Colon (tissue), 2 donors: ENCODE data around the gene ZNF582.
"Not testable (repeated sequence)": the region's sequence is repeated elsewhere in the genome, so short reads cannot be mapped to it uniquely, and the experiment has no call there.

Experiments used
- FAIRE-seq: peaks from 2 replicates; lab custom pipeline; 2012; peaks lifted over from hg19 to GRCh38; lab: Jason Lieb, UNC
- donor health status: control.
- donor health status: control.

Gene ZNF582

DNA sequence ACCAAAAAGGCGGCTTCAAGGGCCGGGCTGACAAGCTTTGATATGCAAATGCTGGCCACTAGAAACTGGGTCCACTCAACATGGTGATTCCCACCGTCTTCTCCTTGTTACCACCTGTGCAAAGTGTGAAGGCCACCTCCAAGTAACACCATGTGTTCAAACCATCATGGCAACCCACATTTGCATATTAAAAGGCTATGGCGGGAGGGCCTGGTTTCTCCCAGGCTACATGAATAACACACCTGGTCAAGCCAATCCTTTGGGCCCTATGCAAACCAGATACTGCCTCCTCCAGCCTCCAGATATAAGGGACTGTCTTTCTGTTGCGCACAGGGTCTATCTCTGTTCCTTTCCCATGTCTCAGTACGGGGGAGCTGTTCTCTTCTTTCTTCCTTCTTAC is 42.1 kb downstream of the ZNF582 start:
- no peak for FAIRE-seq

DNA sequence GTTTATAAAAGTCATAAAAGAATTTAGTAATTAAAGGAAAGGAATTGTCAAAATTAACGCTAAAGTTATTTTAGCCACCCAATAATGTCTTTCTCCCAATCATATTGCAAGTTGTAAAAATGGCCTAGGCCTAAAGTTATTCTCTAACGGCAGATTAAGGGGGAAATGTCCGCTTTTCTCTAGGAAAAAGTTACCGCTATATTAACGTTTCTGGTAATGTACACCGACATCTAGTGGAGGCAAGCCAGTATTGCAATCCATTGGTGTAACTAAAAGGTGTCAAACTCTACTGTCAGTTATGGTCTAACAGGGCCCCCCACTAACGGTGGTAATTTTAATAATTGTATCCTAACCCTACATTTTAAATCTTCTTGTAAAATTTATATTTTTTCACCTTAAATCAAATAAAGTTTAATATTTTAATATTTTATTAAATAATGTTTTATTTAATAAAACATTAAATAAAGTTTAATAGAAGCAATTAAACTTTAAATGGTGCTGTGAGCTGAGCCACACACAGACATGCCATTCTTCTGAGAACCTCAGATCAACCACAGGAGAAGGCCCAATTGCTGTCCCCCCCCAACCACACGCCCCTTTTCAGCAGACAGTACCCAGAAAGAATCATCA is 42.8 kb downstream of the ZNF582 start:
- peak; percentile 57 for FAIRE-seq

DNA sequence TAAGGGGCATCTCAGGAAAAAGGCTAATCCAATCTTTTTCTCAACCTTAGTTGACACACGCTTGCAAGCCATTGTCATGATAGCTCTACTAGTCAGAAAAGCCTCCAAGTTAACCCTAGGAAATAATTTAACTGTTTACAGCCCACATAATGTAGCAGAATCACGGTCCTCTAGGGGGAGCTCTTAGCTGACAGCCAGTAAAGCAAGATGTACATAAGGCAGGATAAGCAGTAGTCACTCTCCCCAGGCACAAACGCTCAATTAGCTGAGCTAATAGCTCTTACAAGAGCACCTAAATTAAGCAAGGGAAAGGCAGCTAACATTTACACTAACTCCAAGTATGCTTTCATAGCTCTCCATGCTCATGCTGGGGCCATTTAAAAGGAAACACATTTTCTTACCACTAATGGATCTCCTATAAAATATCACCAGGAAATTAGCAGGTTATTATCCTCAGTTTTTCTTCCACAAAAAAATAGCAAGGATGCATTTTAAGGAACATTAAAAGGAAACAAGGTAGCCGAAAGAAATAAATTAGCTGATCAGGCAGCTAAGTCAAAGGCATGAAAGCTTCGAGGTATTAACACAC is 45.0 kb downstream of the ZNF582 start:
- FAIRE-seq: no peak

GRCh38 chr19:56347163-56347778 is 46.1 kb downstream of the ZNF582 start:
- no peak for FAIRE-seq

GRCh38 chr19:56341948-56342347 is 51.4 kb downstream of the ZNF582 start:
- FAIRE-seq: peak; percentile 36

- not testable (repeated sequence) for FAIRE-seq
Observed at GRCh38 chr19:56339031-56339430, 54.3 kb downstream of the ZNF582 start.

DNA sequence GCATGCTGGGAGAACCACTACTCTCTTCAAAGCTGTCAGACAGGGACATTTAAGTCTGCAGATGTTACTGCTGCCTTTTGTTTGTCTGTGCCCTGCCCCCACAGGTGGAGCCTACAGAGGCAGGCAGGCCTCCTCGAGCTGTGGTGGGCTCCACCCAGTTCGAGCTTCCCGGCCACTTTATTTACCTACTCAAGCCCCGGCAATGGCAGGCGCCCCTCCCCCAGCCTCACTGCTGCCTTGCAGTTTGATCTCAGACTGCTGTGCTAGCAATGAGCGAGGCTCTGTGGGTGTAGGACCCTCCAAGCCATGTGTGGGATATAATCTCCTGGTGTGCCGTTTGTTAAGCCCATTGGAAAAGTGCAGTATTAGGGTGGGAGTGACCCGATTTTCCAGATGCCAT is 56.3 kb downstream of the ZNF582 start:
- FAIRE-seq: not testable (repeated sequence)

GRCh38 chr19:56335371-56335770 is 58.0 kb downstream of the ZNF582 start:
- FAIRE-seq: not testable (repeated sequence)

GRCh38 chr19:56333506-56333905 is 59.8 kb downstream of the ZNF582 start:
- no peak for FAIRE-seq
